ENCODE measurements around the gene BMPR1B.

DNA sequence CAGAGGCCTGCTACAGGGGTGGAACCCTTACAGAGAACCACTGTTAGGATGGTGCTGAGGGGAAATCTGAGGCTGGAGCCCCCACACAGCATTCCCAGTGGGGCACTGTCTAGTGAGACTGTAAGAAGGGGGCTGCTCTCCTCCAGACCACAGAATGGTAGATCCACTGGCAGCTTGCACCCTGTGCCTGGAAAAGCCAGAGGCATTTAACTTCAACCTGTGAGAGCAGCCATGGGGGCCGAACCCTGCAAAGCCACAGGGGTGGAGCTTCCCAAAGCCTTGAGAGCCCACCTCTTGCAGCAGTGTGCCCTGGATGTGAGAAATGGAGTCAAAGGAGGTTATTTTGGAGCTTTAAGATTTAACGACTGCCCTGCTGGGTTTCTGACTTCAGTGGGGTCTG is 159.4 kb downstream of the BMPR1B start:
- TF ChIP-seq, protein P1, sequence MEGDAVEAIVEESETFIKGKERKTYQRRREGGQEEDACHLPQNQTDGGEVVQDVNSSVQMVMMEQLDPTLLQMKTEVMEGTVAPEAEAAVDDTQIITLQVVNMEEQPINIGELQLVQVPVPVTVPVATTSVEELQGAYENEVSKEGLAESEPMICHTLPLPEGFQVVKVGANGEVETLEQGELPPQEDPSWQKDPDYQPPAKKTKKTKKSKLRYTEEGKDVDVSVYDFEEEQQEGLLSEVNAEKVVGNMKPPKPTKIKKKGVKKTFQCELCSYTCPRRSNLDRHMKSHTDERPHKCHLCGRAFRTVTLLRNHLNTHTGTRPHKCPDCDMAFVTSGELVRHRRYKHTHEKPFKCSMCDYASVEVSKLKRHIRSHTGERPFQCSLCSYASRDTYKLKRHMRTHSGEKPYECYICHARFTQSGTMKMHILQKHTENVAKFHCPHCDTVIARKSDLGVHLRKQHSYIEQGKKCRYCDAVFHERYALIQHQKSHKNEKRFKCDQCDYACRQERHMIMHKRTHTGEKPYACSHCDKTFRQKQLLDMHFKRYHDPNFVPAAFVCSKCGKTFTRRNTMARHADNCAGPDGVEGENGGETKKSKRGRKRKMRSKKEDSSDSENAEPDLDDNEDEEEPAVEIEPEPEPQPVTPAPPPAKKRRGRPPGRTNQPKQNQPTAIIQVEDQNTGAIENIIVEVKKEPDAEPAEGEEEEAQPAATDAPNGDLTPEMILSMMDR (IDR thresholded peaks at IDR 0.05) = no peak
- no peak for TF ChIP-seq POLR2A (IDR thresholded peaks at IDR 0.05)

Data from right lobe of liver (tissue), 4 donors.